Measurements from ENCODE around the gene ARMH3. TPM values are rescaled to one million over a fixed set of nuclear protein-coding genes. Genes with fewer than 3 reads are reported as not detected.
A peak's percentile ranks its signal among the peaks of the same experiment; 100 is the strongest.

The ARMH3 gene
- polyA plus RNA-seq, 1 experiment = 18.5 TPM

GRCh38 chr10:101832325-101832771, 223.6 kb downstream of the ARMH3 start:
- no peak overlapping the region for H3K4me3 ChIP-seq (ENCODE audit: low read depth, low read length)
- ChIA-PET CTCF (interaction anchor here (1.8 to 6.2 kb wide), 3 partner anchors 8 to 176 kb away, joined by 5 to 46 read pairs (median 23); no protein-coding TSS in a partner anchor), POLR2A (no interaction called here)
- no peak for DNase-seq (ENCODE audit: low read depth)
- peaks cover 1% of the 10 kb centered on the region for H3K36me3 ChIP-seq (ENCODE audit: control insufficient read depth, insufficient read depth, low read length)
- TF ChIP-seq, protein P1, sequence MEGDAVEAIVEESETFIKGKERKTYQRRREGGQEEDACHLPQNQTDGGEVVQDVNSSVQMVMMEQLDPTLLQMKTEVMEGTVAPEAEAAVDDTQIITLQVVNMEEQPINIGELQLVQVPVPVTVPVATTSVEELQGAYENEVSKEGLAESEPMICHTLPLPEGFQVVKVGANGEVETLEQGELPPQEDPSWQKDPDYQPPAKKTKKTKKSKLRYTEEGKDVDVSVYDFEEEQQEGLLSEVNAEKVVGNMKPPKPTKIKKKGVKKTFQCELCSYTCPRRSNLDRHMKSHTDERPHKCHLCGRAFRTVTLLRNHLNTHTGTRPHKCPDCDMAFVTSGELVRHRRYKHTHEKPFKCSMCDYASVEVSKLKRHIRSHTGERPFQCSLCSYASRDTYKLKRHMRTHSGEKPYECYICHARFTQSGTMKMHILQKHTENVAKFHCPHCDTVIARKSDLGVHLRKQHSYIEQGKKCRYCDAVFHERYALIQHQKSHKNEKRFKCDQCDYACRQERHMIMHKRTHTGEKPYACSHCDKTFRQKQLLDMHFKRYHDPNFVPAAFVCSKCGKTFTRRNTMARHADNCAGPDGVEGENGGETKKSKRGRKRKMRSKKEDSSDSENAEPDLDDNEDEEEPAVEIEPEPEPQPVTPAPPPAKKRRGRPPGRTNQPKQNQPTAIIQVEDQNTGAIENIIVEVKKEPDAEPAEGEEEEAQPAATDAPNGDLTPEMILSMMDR (IDR thresholded peaks at IDR 0.05; ENCODE audit: insufficient read depth, low read depth, low read length) = no peak
- H3K27me3 ChIP-seq (ENCODE audit: control insufficient read depth, insufficient read depth, low read length) = no peaks in the 10 kb centered on the region

DNA sequence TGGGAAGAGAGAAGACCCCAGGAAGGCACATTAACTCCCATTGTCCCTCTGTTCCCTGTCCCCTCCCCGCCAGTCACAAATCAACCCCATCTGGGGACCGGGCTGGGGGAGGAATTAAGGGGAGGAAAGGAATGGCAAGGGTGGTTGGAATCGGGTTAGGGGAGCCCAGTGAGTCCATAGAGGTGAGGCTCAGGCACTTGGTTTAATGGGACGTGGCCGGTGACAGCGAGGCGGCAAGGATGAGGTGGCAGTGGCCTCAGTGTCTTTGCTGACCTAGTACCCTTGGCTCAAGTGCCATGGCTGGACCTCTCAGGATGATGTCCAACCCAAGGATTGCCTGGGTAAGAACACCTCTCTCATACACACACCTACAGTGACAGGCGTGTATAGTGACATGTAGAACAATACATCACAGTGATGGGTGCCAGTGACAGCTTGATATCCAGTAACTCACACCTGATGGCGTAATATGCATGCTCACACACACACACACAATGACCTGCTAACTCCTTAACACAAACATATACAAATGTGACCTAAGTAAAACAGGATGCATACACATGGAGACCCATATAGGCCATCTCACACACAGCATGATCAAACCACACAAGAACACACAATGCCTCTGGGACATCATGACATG, 224.7 kb downstream of the ARMH3 start:
- Histone ChIP-seq H3K36me3 (ENCODE audit: control insufficient read depth, insufficient read depth, low read length) (peaks cover 1% of the 10 kb centered on the region), H3K27me3 (ENCODE audit: control insufficient read depth, insufficient read depth, low read length) (no peaks in the 10 kb centered on the region), H3K4me3 (ENCODE audit: low read depth, low read length) (peak overlapping the region; percentile 45)
- ChIA-PET POLR2A (no interaction called here), CTCF (interaction anchor here (1.5 to 6.2 kb wide), 2 partner anchors 9 to 179 kb away, joined by 3 to 23 read pairs; no protein-coding TSS in a partner anchor)
- no peak for DNase-seq (ENCODE audit: low read depth)
- TF ChIP-seq, protein P1 (IDR thresholded peaks at IDR 0.05; ENCODE audit: insufficient read depth, low read depth, low read length) = no peak

GRCh38 chr10:101830322-101831168, 225.4 kb downstream of the ARMH3 start:
- TF ChIP-seq, protein P1 (IDR thresholded peaks at IDR 0.05; ENCODE audit: insufficient read depth, low read depth, low read length) = no peak
- POLR2A ChIA-PET = no interaction called here

GRCh38 chr10:101829561-101830315, 226.2 kb downstream of the ARMH3 start:
- Histone ChIP-seq H3K27me3 (ENCODE audit: control insufficient read depth, insufficient read depth, low read length) (no peaks in the 10 kb centered on the region), H3K4me3 (ENCODE audit: low read depth, low read length) (peak overlapping the region; percentile 45), H3K36me3 (ENCODE audit: control insufficient read depth, insufficient read depth, low read length) (peaks cover 3% of the 10 kb centered on the region)
- no peak for DNase-seq (ENCODE audit: low read depth)
- ChIA-PET CTCF (interaction anchor here (6.2 kb wide), 1 partner anchor 11 kb away, joined by 23 read pairs; no protein-coding TSS in a partner anchor), POLR2A (interaction anchor here (1.2 kb wide), 1 partner anchor 10 kb away, joined by 11 read pairs; no protein-coding TSS in a partner anchor)
- TF ChIP-seq, protein P1 (IDR thresholded peaks at IDR 0.05; ENCODE audit: insufficient read depth, low read depth, low read length) = no peak

More at GRCh38 chr10:101830322-101831168, 225.4 kb downstream of the ARMH3 start:
- CTCF ChIA-PET = interaction anchor here (1.5 to 6.2 kb wide), 2 partner anchors 10 to 180 kb away, joined by 3 to 23 read pairs; no protein-coding TSS in a partner anchor
- peak; percentile 37 for DNase-seq (ENCODE audit: low read depth)
- Histone ChIP-seq H3K36me3 (ENCODE audit: control insufficient read depth, insufficient read depth, low read length) (peaks cover 1% of the 10 kb centered on the region), H3K4me3 (ENCODE audit: low read depth, low read length) (peak overlapping the region; percentile 45), H3K27me3 (ENCODE audit: control insufficient read depth, insufficient read depth, low read length) (no peaks in the 10 kb centered on the region)

All from BJ (cell line).